HL-60 (cell line): ENCODE measurements around the gene MIF.

ENCODE experiments used
- CTCF ChIP-seq: IDR thresholded peaks from one replicate; pipeline ENCODE4 v1.5.1; 2011; ENCODE audit warnings: low read length, control low read depth, inconsistent platforms; ENCODE audit not compliant: insufficient read depth
- REST ChIP-seq: IDR thresholded peaks from 2 replicates; pipeline ENCODE4 v1.6.1; 2012; ENCODE audit warnings: low read depth; ENCODE audit not compliant: insufficient replicate concordance

- TF ChIP-seq CTCF = no peak
- TF ChIP-seq REST = no peak
Measured at GRCh38 chr22:23889620-23890019, 4.6 kb upstream of the MIF start.
